RWPE2 (cell line): ENCODE measurements around the gene TMEM231.

ENCODE experiments used
- ATAC-seq: fragments of 200-7000 bp; cut with Tn5 transposase; 3 replicates; pipeline ENCODE4 v1.9.1; 2021; ENCODE audit warnings: low read depth
- DNase-seq: peaks from one replicate; pipeline ENCODE4 v3.0.0-alpha.2; 2020; ENCODE audit warnings: low spot score
- H3K27ac ChIP-seq: fragments of 450-650 bp; 2 replicates; pipeline ENCODE4 v1.5.1; 2017; ENCODE audit warnings: mild to moderate bottlenecking; ENCODE audit not compliant: poor library complexity, severe bottlenecking
- H3K27me3 ChIP-seq: fragments of 250-450 bp; sonication (Bioruptor Pico); 2 replicates; pipeline ENCODE4 v1.5.1; 2021; ENCODE audit warnings: mild to moderate bottlenecking, moderate library complexity; ENCODE audit not compliant: insufficient read depth, poor library complexity, severe bottlenecking
- H3K36me3 ChIP-seq: fragments of 250-450 bp; sonication (Bioruptor Pico); 2 replicates; pipeline ENCODE4 v1.5.1; 2020; ENCODE audit warnings: low read depth, mild to moderate bottlenecking, moderate library complexity
- H3K4me1 ChIP-seq: fragments of 250-450 bp; sonication (Bioruptor Pico); 2 replicates; pipeline ENCODE4 v1.5.1; 2021; ENCODE audit warnings: mild to moderate bottlenecking, moderate library complexity; ENCODE audit not compliant: insufficient read depth, poor library complexity, severe bottlenecking
- H3K4me3 ChIP-seq: fragments of 250-450 bp; sonication (Bioruptor Pico); 2 replicates; pipeline ENCODE4 v1.5.1; 2021; ENCODE audit warnings: mild to moderate bottlenecking, moderate library complexity; ENCODE audit not compliant: severe bottlenecking
- H3K9me3 ChIP-seq: fragments of 250-450 bp; sonication (Bioruptor Pico); 2 replicates; pipeline ENCODE4 v1.5.1; 2021; ENCODE audit warnings: mild to moderate bottlenecking, moderate library complexity; ENCODE audit not compliant: severe bottlenecking
- TF ChIP-seq, protein P1 (sequence below): fragments of 450-650 bp; IDR thresholded peaks from one replicate; pipeline ENCODE4 v1.5.1; 2017; ENCODE audit warnings: mild to moderate bottlenecking, moderate library complexity; ENCODE audit not compliant: poor library complexity, severe bottlenecking

The TMEM231 gene

DNA sequence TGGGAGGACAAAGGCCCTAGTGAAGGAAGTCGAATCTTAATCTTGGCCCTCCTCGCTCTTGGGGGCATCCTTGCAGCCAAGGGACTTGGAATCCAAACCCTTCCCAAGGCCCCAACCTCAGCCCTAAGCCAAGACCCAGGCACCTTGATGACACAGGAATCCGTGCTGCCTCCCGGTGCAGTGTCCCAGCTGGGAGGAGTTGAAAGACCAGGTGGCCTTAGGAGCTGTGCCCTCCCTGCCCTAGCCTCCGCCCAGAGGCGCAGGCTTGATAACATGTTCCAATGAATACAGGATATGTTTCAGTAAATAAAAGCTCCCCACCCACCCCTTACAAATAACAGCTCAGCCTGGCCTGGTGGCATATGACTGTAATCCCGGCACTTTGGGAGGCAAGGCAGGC is 20.2 kb downstream of the TMEM231 start, which contains the start of gene CHST5:
Gene CHST5, minus strand, starts transcription at position 208 of the 400 bp plus-strand sequence. CDS start 5,724 bp downstream, outside the sequence.
- Histone ChIP-seq H3K36me3 (0 out of 2 replicates have a peak, but pooled peaks cover 3% of the 10 kb centered on the region), H3K27me3 (no peaks in the 10 kb centered on the region), H3K4me1 (no peaks in the 10 kb centered on the region), H3K27ac (no peak within 1 kb of the TSS), H3K9me3 (no peaks in the 10 kb centered on the region), H3K4me3 (no peak within 1 kb of the TSS)
- DNase-seq (no peak), ATAC-seq (no peak)
- TF ChIP-seq, protein P1, sequence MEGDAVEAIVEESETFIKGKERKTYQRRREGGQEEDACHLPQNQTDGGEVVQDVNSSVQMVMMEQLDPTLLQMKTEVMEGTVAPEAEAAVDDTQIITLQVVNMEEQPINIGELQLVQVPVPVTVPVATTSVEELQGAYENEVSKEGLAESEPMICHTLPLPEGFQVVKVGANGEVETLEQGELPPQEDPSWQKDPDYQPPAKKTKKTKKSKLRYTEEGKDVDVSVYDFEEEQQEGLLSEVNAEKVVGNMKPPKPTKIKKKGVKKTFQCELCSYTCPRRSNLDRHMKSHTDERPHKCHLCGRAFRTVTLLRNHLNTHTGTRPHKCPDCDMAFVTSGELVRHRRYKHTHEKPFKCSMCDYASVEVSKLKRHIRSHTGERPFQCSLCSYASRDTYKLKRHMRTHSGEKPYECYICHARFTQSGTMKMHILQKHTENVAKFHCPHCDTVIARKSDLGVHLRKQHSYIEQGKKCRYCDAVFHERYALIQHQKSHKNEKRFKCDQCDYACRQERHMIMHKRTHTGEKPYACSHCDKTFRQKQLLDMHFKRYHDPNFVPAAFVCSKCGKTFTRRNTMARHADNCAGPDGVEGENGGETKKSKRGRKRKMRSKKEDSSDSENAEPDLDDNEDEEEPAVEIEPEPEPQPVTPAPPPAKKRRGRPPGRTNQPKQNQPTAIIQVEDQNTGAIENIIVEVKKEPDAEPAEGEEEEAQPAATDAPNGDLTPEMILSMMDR: no peak

GRCh38 chr16:75535211-75535843 is 20.7 kb downstream of the TMEM231 start:
- DNase-seq (no peak), ATAC-seq (no peak)
- Histone ChIP-seq H3K9me3 (no peaks in the 10 kb centered on the region), H3K27ac (no peak overlapping the region), H3K36me3 (0 out of 2 replicates have a peak, but pooled peaks cover 3% of the 10 kb centered on the region), H3K4me1 (no peaks in the 10 kb centered on the region), H3K4me3 (no peak overlapping the region), H3K27me3 (no peaks in the 10 kb centered on the region)
- TF ChIP-seq, protein P1: no peak

GRCh38 chr16:75534560-75535205 is 21.4 kb downstream of the TMEM231 start:
- Histone ChIP-seq H3K27me3 (no peaks in the 10 kb centered on the region), H3K4me3 (no peak overlapping the region), H3K36me3 (0 out of 2 replicates have a peak, but pooled peaks cover 3% of the 10 kb centered on the region), H3K9me3 (no peaks in the 10 kb centered on the region), H3K4me1 (no peaks in the 10 kb centered on the region), H3K27ac (no peak overlapping the region)
- DNase-seq (no peak), ATAC-seq (no peak)
- TF ChIP-seq, protein P1: no peak

GRCh38 chr16:75532791-75533190 is 23.3 kb downstream of the TMEM231 start:
- Histone ChIP-seq H3K4me3 (no peak overlapping the region), H3K27me3 (no peaks in the 10 kb centered on the region), H3K9me3 (no peaks in the 10 kb centered on the region), H3K27ac (no peak overlapping the region), H3K4me1 (no peaks in the 10 kb centered on the region), H3K36me3 (no peaks in the 10 kb centered on the region)
- TF ChIP-seq, protein P1: no peak
- ATAC-seq: no peak
- no peak for DNase-seq
